ENCODE data around the gene FLNA.

The FLNA gene

DNA sequence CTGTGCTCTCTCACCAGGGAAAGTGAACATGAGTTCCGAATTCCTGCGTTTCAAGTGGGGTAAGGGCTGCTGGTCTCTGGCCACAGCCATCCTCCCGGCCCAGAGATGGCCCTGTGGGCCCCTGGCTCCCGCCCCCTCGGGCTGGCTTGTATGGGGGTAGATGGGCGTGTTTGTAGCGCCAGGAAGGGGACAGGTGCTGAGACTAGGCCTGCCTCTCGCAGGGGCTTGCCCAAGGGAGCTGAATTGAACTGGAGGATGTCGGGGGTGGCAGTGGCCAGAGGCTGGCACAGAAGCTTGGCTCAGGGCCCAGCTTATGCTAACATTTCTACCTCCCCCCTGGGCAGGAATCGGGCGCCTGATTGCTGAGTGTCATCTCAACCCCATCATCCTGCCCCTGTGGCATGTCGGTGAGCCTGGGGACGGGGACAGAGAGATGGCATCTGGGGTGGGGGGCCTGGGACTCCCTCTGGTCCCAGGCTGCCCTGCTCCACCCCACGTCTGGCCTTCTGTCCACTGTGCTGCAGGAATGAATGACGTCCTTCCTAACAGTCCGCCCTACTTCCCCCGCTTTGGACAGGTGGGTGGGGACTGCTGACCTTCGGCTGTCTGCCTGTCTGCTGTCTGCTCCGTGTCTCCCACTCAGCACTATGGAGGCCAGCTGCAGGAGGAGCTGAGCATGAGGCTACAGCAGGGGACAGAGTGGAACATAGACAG is 45.4 kb upstream of the FLNA start:
- no peak for DNase-seq
- no peaks in the 10 kb centered on the region for H3K36me3 ChIP-seq (replicated peaks; ENCODE audit: insufficient read depth, low read length)
- H4K20me1 ChIP-seq (ENCODE audit: insufficient read depth, low read length), result no peaks in the 10 kb centered on the region
- no peak overlapping the region for H3K27ac ChIP-seq (ENCODE audit: low read length)
- no peaks in the 10 kb centered on the region for H3K4me1 ChIP-seq (ENCODE audit: low read length)
- no peaks in the 10 kb centered on the region for H3K79me2 ChIP-seq (ENCODE audit: low read length)
- no peak overlapping the region for H3K4me3 ChIP-seq (ENCODE audit: low read length)
- H3K9ac ChIP-seq (ENCODE audit: low read length), result no peak overlapping the region
- H3K9me2 ChIP-seq (replicated peaks; ENCODE audit: insufficient read depth, low read length), result no peaks in the 10 kb centered on the region
- TF ChIP-seq, protein P1, sequence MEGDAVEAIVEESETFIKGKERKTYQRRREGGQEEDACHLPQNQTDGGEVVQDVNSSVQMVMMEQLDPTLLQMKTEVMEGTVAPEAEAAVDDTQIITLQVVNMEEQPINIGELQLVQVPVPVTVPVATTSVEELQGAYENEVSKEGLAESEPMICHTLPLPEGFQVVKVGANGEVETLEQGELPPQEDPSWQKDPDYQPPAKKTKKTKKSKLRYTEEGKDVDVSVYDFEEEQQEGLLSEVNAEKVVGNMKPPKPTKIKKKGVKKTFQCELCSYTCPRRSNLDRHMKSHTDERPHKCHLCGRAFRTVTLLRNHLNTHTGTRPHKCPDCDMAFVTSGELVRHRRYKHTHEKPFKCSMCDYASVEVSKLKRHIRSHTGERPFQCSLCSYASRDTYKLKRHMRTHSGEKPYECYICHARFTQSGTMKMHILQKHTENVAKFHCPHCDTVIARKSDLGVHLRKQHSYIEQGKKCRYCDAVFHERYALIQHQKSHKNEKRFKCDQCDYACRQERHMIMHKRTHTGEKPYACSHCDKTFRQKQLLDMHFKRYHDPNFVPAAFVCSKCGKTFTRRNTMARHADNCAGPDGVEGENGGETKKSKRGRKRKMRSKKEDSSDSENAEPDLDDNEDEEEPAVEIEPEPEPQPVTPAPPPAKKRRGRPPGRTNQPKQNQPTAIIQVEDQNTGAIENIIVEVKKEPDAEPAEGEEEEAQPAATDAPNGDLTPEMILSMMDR (IDR thresholded peaks at IDR 0.05; ENCODE audit: low read length), result no peak
- TF ChIP-seq EZH2phosphoT487 (IDR thresholded peaks at IDR 0.05; ENCODE audit: low read length) (no peak), EZH2 (optimal IDR thresholded peaks at IDR 0.05; ENCODE audit: low read depth, low read length) (no peak)
- no peak overlapping the region for H2AFZ ChIP-seq (ENCODE audit: low read length)
- no peaks in the 10 kb centered on the region for H3K9me3 ChIP-seq (replicated peaks; ENCODE audit: insufficient read depth, low read length)
- H3K27me3 ChIP-seq (replicated peaks; ENCODE audit: insufficient read depth, low read length), result no peaks in the 10 kb centered on the region
- no peaks in the 10 kb centered on the region for H3F3A ChIP-seq (ENCODE audit: insufficient read depth, low read length)
- no peak overlapping the region for H3K4me2 ChIP-seq (ENCODE audit: low read depth, low read length)

DNA sequence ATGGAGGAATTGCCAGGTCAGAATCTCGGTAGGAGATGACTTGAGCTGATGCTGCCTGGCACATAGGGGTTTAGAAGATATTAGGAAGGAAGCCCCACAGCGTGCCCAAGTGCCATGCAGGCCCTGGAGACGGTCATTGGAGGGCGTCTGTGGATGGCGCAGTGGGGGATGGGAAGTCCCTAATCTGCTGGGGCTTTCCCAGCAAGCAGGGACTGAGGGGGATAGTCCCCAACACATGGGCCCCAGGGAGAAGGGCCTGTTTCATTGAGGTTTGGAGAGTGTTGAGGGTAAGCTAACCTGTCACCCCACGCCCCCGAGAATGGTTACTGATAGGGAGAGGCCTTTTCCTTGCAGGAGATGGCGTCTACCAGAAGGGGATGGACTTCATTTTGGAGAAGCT is 44.8 kb upstream of the FLNA start:
- Histone ChIP-seq H3K27me3 (replicated peaks; ENCODE audit: insufficient read depth, low read length) (no peaks in the 10 kb centered on the region), H2AFZ (ENCODE audit: low read length) (no peak overlapping the region), H3K79me2 (ENCODE audit: low read length) (no peaks in the 10 kb centered on the region), H3K9ac (ENCODE audit: low read length) (no peak overlapping the region), H3K36me3 (replicated peaks; ENCODE audit: insufficient read depth, low read length) (no peaks in the 10 kb centered on the region), H3K27ac (ENCODE audit: low read length) (no peak overlapping the region), H3K9me3 (replicated peaks; ENCODE audit: insufficient read depth, low read length) (no peaks in the 10 kb centered on the region), H3K9me2 (replicated peaks; ENCODE audit: insufficient read depth, low read length) (no peaks in the 10 kb centered on the region), H3F3A (ENCODE audit: insufficient read depth, low read length) (no peaks in the 10 kb centered on the region), H3K4me2 (ENCODE audit: low read depth, low read length) (no peak overlapping the region), H3K4me3 (ENCODE audit: low read length) (no peak overlapping the region), H4K20me1 (ENCODE audit: insufficient read depth, low read length) (no peaks in the 10 kb centered on the region), H3K4me1 (ENCODE audit: low read length) (no peaks in the 10 kb centered on the region)
- no peak for DNase-seq
- no peak for TF ChIP-seq EZH2phosphoT487 (IDR thresholded peaks at IDR 0.05; ENCODE audit: low read length)
- TF ChIP-seq, protein P1 (IDR thresholded peaks at IDR 0.05; ENCODE audit: low read length), result no peak

DNA sequence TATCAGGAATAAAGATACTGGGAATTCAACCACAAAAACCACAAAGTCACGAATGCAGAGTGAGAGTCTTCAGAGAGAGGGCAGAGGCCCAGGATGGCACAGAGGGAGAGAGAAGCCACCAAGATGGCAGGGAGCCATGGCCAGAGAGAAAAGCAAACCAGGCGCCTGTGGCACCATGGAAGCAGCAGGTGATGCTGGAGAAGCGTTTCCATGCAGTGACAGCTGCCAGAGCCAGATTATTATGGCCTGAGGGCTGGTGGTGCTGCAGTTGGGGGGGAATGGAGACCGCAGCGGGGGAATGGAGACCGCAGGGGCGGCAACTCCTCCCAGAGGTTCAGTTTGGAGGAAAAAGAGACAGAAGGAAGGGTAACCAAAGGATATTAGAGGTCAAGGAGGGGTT is 42.7 kb upstream of the FLNA start:
- H3K4me1 ChIP-seq (ENCODE audit: low read length), result peaks cover 6% of the 10 kb centered on the region; the same call in 1 of the 2 replicates
- no peaks in the 10 kb centered on the region for H3K9me3 ChIP-seq (replicated peaks; ENCODE audit: insufficient read depth, low read length)
- H3K4me3 ChIP-seq (ENCODE audit: low read length), result no peak overlapping the region
- H3K79me2 ChIP-seq (ENCODE audit: low read length), result peaks cover 2% of the 10 kb centered on the region; the same call in 1 of the 2 replicates
- no peaks in the 10 kb centered on the region for H3K27me3 ChIP-seq (replicated peaks; ENCODE audit: insufficient read depth, low read length)
- no peak overlapping the region for H3K4me2 ChIP-seq (ENCODE audit: low read depth, low read length)
- H3K36me3 ChIP-seq (replicated peaks; ENCODE audit: insufficient read depth, low read length), result no peaks in the 10 kb centered on the region
- no peaks in the 10 kb centered on the region for H3K9me2 ChIP-seq (replicated peaks; ENCODE audit: insufficient read depth, low read length)
- peaks cover 3% of the 10 kb centered on the region; the same call in 1 of the 2 replicates for H3F3A ChIP-seq (ENCODE audit: insufficient read depth, low read length)
- no peak overlapping the region for H3K27ac ChIP-seq (ENCODE audit: low read length)
- no peaks in the 10 kb centered on the region for H4K20me1 ChIP-seq (ENCODE audit: insufficient read depth, low read length)
- no peak overlapping the region for H2AFZ ChIP-seq (ENCODE audit: low read length)
- no peak overlapping the region for H3K9ac ChIP-seq (ENCODE audit: low read length)
- DNase-seq, result no peak
- TF ChIP-seq EZH2 (optimal IDR thresholded peaks at IDR 0.05; ENCODE audit: low read depth, low read length) (no peak), EZH2phosphoT487 (IDR thresholded peaks at IDR 0.05; ENCODE audit: low read length) (no peak)
- TF ChIP-seq, protein P1 (IDR thresholded peaks at IDR 0.05; ENCODE audit: low read length), result no peak
